Measurements from ENCODE around the gene ST7. TPM values are rescaled to one million over a fixed set of nuclear protein-coding genes. Genes with fewer than 3 reads are reported as not detected.
"Not testable (repeated sequence)": the region's sequence is repeated elsewhere in the genome, so short reads cannot be mapped to it uniquely, and the experiment has no call there.

The ST7 gene
- total RNA-seq, 1 experiment from 2014 or later = 26.8 TPM

GRCh38 chr7:117219485-117219884 lies 266.2 kb downstream of the ST7 start:
- peak; percentile 70 for DNase-seq (ENCODE audit: low read depth)

- DNase-seq (ENCODE audit: low read depth) = no peak
Observed at GRCh38 chr7:117220836-117221235, 267.5 kb downstream of the ST7 start.

GRCh38 chr7:117225536-117225935 lies 272.2 kb downstream of the ST7 start:
- no peak for DNase-seq (ENCODE audit: low read depth)

GRCh38 chr7:117227091-117227490 lies 273.8 kb downstream of the ST7 start:
- DNase-seq (ENCODE audit: low read depth) = no peak

- DNase-seq (ENCODE audit: low read depth) = no peak
Observed at GRCh38 chr7:117229350-117229749, 276.0 kb downstream of the ST7 start.

GRCh38 chr7:117230276-117231046 lies 277.2 kb downstream of the ST7 start:
- no peak for DNase-seq (ENCODE audit: low read depth)

- no peak for DNase-seq (ENCODE audit: low read depth)
Observed at GRCh38 chr7:117231047-117231359, 277.7 kb downstream of the ST7 start.

GRCh38 chr7:117237646-117238045 lies 284.3 kb downstream of the ST7 start:
- no peak for DNase-seq (ENCODE audit: low read depth)

- no peak for DNase-seq (ENCODE audit: low read depth)
Observed at GRCh38 chr7:117238472-117238871, 285.2 kb downstream of the ST7 start.

GRCh38 chr7:117238937-117239336 lies 285.6 kb downstream of the ST7 start:
- DNase-seq (ENCODE audit: low read depth) = no peak

- no peak for DNase-seq (ENCODE audit: low read depth)
Observed at GRCh38 chr7:117241088-117241487, 287.8 kb downstream of the ST7 start.

GRCh38 chr7:117243390-117243789 lies 290.1 kb downstream of the ST7 start:
- no peak for DNase-seq (ENCODE audit: low read depth)

- not testable (repeated sequence) for DNase-seq (ENCODE audit: low read depth)
Observed at GRCh38 chr7:117245703-117246102, 292.4 kb downstream of the ST7 start.

GRCh38 chr7:117247809-117248208 lies 294.5 kb downstream of the ST7 start:
- no peak for DNase-seq (ENCODE audit: low read depth)

- peak; percentile 27 for DNase-seq (ENCODE audit: low read depth)
Observed at GRCh38 chr7:117248829-117249228, 295.5 kb downstream of the ST7 start.

GRCh38 chr7:117249696-117250095 lies 296.4 kb downstream of the ST7 start:
- no peak for DNase-seq (ENCODE audit: low read depth)

GRCh38 chr7:117250245-117250644 lies 296.9 kb downstream of the ST7 start:
- no peak for DNase-seq (ENCODE audit: low read depth)

- DNase-seq (ENCODE audit: low read depth) = no peak
Observed at GRCh38 chr7:117250801-117251200, 297.5 kb downstream of the ST7 start.

GRCh38 chr7:117251687-117252086 lies 298.4 kb downstream of the ST7 start:
- peak; percentile 66 for DNase-seq (ENCODE audit: low read depth)

- peak; percentile 35 for DNase-seq (ENCODE audit: low read depth)
Observed at GRCh38 chr7:117259615-117260014, 306.3 kb downstream of the ST7 start.

GRCh38 chr7:117262546-117262945 lies 309.2 kb downstream of the ST7 start:
- DNase-seq (ENCODE audit: low read depth) = peak; percentile 31

- DNase-seq (ENCODE audit: low read depth) = no peak
Observed at GRCh38 chr7:117264716-117265115, 311.4 kb downstream of the ST7 start.

- DNase-seq (ENCODE audit: low read depth) = peak; percentile 91
Observed at GRCh38 chr7:117269417-117269816, 316.1 kb downstream of the ST7 start.

- peak; percentile 58 for DNase-seq (ENCODE audit: low read depth)
Observed at GRCh38 chr7:117269886-117270285, 316.6 kb downstream of the ST7 start.
